Esophagus muscularis mucosa (tissue), 4 donors: ENCODE data around the gene RPS29. TPM values are rescaled to one million over a fixed set of nuclear protein-coding genes. Genes with fewer than 3 reads are reported as not detected.

Source experiments
- DNase-seq: peaks from one replicate; pipeline ENCODE4 v3.0.0-alpha.2; 2017; ENCODE audit errors: extremely low spot score
- H3K27ac ChIP-seq, 4 donors: fragments of 200-600 bp; sonication (generic); replicated peaks in 1 of 4; 1 replicate in 3 of 4; 2 replicates in 1 of 4; pipeline ENCODE4 v1.5.1; 2016 to 2019; ENCODE audit warnings: mild to moderate bottlenecking in 1 of 4
- H3K27me3 ChIP-seq, 4 donors: fragments of 200-600 bp; sonication (generic); one replicate each; pipeline versions ENCODE4 v1.5.1 to v1.6.0; 2016 to 2019
- H3K36me3 ChIP-seq, 4 donors: fragments of 200-600 bp; sonication (generic); one replicate each; pipeline ENCODE4 v1.5.1; 2016 to 2019
- H3K4me1 ChIP-seq, 4 donors: fragments of 200-600 bp; sonication (generic); one replicate each; pipeline ENCODE4 v1.5.1; 2016 to 2019
- H3K4me3 ChIP-seq, 4 donors: fragments of 200-600 bp; sonication (generic); 1 replicate in 2 of 4; 2 replicates in 2 of 4; pipeline ENCODE4 v1.5.1; 2016 to 2019; ENCODE audit warnings: mild to moderate bottlenecking in 4 of 4, moderate library complexity in 1 of 4
- H3K9me3 ChIP-seq, 4 donors: fragments of 200-600 bp; sonication (generic); 1 replicate in 3 of 4; 2 replicates in 1 of 4; pipeline ENCODE4 v1.5.1; 2016 to 2019
- CTCF ChIP-seq, 3 experiments: fragments of 200-600 bp in 2 of 3; fragments of 450-650 bp in 1 of 3; sonication (generic) in 2 of 3; IDR thresholded peaks; one replicate each; pipeline ENCODE4 v1.5.1; 2017 to 2019; ENCODE audit warnings: antibody characterized with exemption in 3 of 3, mild to moderate bottlenecking in 2 of 3, moderate library complexity in 1 of 3
- EP300 ChIP-seq: sonication (generic); formaldehyde crosslinking; IDR thresholded peaks from one replicate; pipeline ENCODE4 v1.6.1; 2017; ENCODE audit warnings: antibody characterized with exemption
- POLR2A ChIP-seq: fragments of 450-650 bp; IDR thresholded peaks from one replicate; pipeline ENCODE4 v1.6.1; 2017; ENCODE audit warnings: antibody characterized with exemption, moderate library complexity, mild to moderate bottlenecking, low read depth
- POLR2AphosphoS5 ChIP-seq, 2 donors: sonication (generic); formaldehyde crosslinking; IDR thresholded peaks; one replicate each; pipeline ENCODE4 v1.6.1; 2017; ENCODE audit warnings: antibody characterized with exemption in 2 of 2
- WGBS: methylation state at CpG from one replicate; pipeline ENCODE4 v1.1.5; 2018; 5-methylcytosine and 5-hydroxymethylcytosine counted together
- intact Hi-C: fragments of 100-400 bp; cut with DNase I; formaldehyde crosslinking; loops from one replicate; pipeline ENCODE4 v1.15.1; 2023
- total RNA-seq, 4 donors: library from RNA; depleted of rRNA; stranded (reverse); fragments of >200 nt; gene quantifications; one replicate each; pipeline versions ENCODE4 v1.1.0 to v1.2.1, GENCODE V29; 2016

The RPS29 gene
- total RNA-seq, 4 donors from 2014 or later: 795 to 7,884 (median 5,092) TPM

DNA sequence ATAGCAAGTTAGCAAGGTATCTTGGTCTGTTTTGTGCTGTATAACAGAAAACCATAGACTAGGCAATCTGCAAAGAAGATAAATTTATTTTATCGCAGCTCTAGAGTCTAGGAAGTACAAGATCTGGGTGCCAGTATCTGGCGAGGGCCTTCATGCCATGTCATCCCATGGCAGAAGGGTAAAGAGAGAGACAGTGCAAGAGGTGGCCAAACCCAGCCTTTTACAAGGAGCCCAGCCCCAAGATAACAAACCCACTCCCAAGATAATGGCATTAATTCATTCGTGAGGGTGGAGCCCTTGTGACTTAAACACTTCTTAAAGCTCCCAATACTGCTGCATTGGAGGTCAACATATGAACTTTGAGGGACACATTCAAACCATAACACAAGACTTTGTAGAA lies 16.9 kb downstream of the RPS29 start:
- intact Hi-C loops: no loop called here
- no peaks in the 10 kb centered on the region for H3K27me3 ChIP-seq
- no peaks in the 10 kb centered on the region for H3K4me1 ChIP-seq
- 90% methylated on average over 3 of the region's 3 CpGs for WGBS
- H3K4me3 ChIP-seq: no peak overlapping the region
- no peak overlapping the region for H3K27ac ChIP-seq
- DNase-seq: no peak
- H3K36me3 ChIP-seq: peaks cover 0 to 6% (median 2%) of the 10 kb centered on the region in 4 donors
- no peak for TF ChIP-seq POLR2AphosphoS5 (IDR thresholded peaks at IDR 0.05)
- TF ChIP-seq POLR2A: no peak
- TF ChIP-seq CTCF (IDR thresholded peaks at IDR 0.05): no peak
- TF ChIP-seq EP300: no peak
- no peaks in the 10 kb centered on the region for H3K9me3 ChIP-seq

GRCh38 chr14:49566714-49567113 lies 19.5 kb downstream of the RPS29 start:
- no peaks in the 10 kb centered on the region for H3K36me3 ChIP-seq
- no peak for DNase-seq
- no peaks in the 10 kb centered on the region for H3K4me1 ChIP-seq
- TF ChIP-seq POLR2A (no peak), CTCF (IDR thresholded peaks at IDR 0.05) (no peak), EP300 (no peak), POLR2AphosphoS5 (IDR thresholded peaks at IDR 0.05) (no peak)
- WGBS: 94% methylated on average over 12 of the region's 12 CpGs
- no peaks in the 10 kb centered on the region for H3K9me3 ChIP-seq
- H3K27ac ChIP-seq: no peak overlapping the region
- H3K27me3 ChIP-seq: no peaks in the 10 kb centered on the region
- H3K4me3 ChIP-seq: no peak overlapping the region
- intact Hi-C loops: no loop called here

DNA sequence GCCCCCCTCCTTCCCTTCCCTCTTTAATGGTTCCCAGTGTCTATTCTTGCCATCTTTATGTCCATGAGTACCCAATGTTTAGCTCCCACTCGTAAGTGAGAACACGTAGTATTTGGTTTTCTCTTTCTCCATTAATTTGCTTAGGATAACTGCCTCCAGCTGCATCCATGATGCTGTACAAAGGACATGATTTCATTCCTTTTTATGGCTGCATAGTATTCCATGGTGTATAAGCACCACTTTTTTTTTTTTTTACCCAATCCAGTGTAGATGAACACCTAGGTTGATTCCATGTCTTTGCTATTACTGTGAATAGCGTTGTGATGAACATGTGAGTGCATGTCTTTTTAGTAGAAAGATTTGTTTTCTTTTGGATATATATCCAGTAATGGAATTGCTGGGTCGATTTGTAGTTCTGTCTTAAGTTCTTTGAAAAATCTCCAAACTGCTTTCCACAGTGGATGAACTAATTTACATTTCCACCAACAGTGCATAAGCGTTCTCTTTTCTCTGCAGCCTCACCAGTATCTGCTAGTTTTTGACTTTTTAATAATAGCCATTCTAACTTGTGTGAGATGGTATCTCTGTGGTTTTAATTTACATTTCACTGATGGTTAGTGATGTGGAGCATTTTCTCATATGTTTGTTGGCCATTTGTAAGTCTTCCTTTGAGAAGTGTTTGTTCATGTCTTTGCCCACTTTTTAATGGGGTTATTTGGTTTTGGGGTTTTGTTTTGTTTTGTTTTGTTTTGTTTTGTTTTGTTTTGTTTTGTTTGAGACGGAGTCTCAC lies 26.0 kb downstream of the RPS29 start:
- Histone ChIP-seq H3K36me3 (no peaks in the 10 kb centered on the region), H3K9me3 (no peaks in the 10 kb centered on the region), H3K4me1 (no peaks in the 10 kb centered on the region), H3K4me3 (no peak overlapping the region), H3K27ac (no peak overlapping the region), H3K27me3 (no peaks in the 10 kb centered on the region)
- WGBS: 89% methylated on average over 6 of the region's 6 CpGs
- intact Hi-C loops: no loop called here
- DNase-seq: no peak
- TF ChIP-seq POLR2AphosphoS5 (IDR thresholded peaks at IDR 0.05) (no peak), POLR2A (no peak), CTCF (IDR thresholded peaks at IDR 0.05) (no peak), EP300 (no peak)

DNA sequence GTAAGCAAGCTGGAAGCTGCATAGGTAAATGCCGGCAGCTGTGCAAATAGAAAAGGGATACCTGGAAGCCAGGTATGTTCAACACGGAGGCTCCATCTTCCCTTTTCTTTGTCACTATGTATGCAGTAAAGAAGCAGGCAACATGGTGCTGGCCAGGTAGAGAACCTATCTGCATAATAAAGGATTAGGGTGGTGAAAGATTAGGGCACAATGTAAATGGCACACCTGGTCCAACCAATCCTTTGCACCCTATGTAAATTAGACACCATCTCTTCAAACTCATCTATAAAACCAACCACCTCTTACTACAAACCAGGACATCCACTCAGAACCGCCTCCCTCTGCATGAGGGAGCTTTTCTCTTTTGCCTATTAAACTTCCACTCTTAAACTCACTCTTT lies 32.3 kb downstream of the RPS29 start:
- WGBS: 59% methylated on average over 3 of the region's 3 CpGs
- no peaks in the 10 kb centered on the region for H3K36me3 ChIP-seq
- H3K4me3 ChIP-seq: no peak overlapping the region
- H3K27ac ChIP-seq: no peak overlapping the region
- no peaks in the 10 kb centered on the region for H3K4me1 ChIP-seq
- H3K27me3 ChIP-seq: no peaks in the 10 kb centered on the region
- H3K9me3 ChIP-seq: no peaks in the 10 kb centered on the region
- no peak for DNase-seq
- TF ChIP-seq POLR2A (no peak), CTCF (IDR thresholded peaks at IDR 0.05) (no peak), POLR2AphosphoS5 (IDR thresholded peaks at IDR 0.05) (no peak), EP300 (no peak)
- intact Hi-C loops: no loop called here

- DNase-seq: no peak
- Histone ChIP-seq H3K4me3 (no peak overlapping the region), H3K9me3 (no peaks in the 10 kb centered on the region), H3K36me3 (no peaks in the 10 kb centered on the region), H3K4me1 (no peaks in the 10 kb centered on the region), H3K27me3 (no peaks in the 10 kb centered on the region), H3K27ac (no peak overlapping the region)
- TF ChIP-seq CTCF (IDR thresholded peaks at IDR 0.05) (no peak), POLR2AphosphoS5 (IDR thresholded peaks at IDR 0.05) (no peak), POLR2A (no peak), EP300 (no peak)
- intact Hi-C loops: no loop called here
These were observed 33.1 kb downstream of the RPS29 start for GRCh38 chr14:49553106-49553505.
